SU-DHL-6 (cell line): ENCODE results near the gene DNM1.

ENCODE experiments used
- CTCF ChIP-seq: fragments of 200-600 bp; sonication (generic); IDR thresholded peaks from one replicate; pipeline ENCODE4 v1.5.1; 2017; ENCODE audit warnings: antibody characterized with exemption, mild to moderate bottlenecking, low read length, moderate library complexity; ENCODE audit not compliant: insufficient read depth, poor library complexity, severe bottlenecking
- EZH2phosphoT487 ChIP-seq: fragments of 200-600 bp; sonication (generic), shearing (Covaris generic); conservative IDR thresholded peaks from 2 replicates; pipeline ENCODE4 v1.6.1; 2018; ENCODE audit warnings: mild to moderate bottlenecking, antibody characterized with exemption, low read length, moderate library complexity, mixed read lengths

- TF ChIP-seq CTCF, result no peak
- TF ChIP-seq EZH2phosphoT487, result no peak
Measured at GRCh38 chr9:128276008-128276573, 72.9 kb downstream of the DNM1 start, which contains the start of gene SWI5.
